GM19438 (cell line): ENCODE results near the gene ACAN.

Experiments used
- ATAC-seq: cut with Tn5 transposase; IDR thresholded peaks from one replicate; pipeline ENCODE4 v1.9.1; 2021; ENCODE audit warnings: low read depth; ENCODE audit not compliant: unreplicated experiment

ACAN gene

GRCh38 chr15:88800738-88801137 is 2.5 kb upstream of the ACAN start:
- no peak for ATAC-seq

- no peak for ATAC-seq
Measured at GRCh38 chr15:88802250-88802990, 816 bp upstream of the ACAN start.

GRCh38 chr15:88802991-88803240 is 320 bp upstream of the ACAN start:
- no peak for ATAC-seq

GRCh38 chr15:88803920-88804247 is 648 bp downstream of the ACAN start:
- ATAC-seq, result no peak

GRCh38 chr15:88804257-88804656 is 1.0 kb downstream of the ACAN start:
- ATAC-seq, result no peak

- ATAC-seq, result no peak
Measured at GRCh38 chr15:88805031-88805780, 2.0 kb downstream of the ACAN start.

- no peak for ATAC-seq
Measured at GRCh38 chr15:88810446-88810845, 7.2 kb downstream of the ACAN start.

GRCh38 chr15:88812133-88812532 is 8.9 kb downstream of the ACAN start:
- ATAC-seq, result no peak

- ATAC-seq, result no peak
Measured at GRCh38 chr15:88813960-88814359, 10.7 kb downstream of the ACAN start.

GRCh38 chr15:88814393-88814792 is 11.2 kb downstream of the ACAN start:
- ATAC-seq, result no peak

GRCh38 chr15:88818920-88819319 is 15.7 kb downstream of the ACAN start:
- ATAC-seq, result no peak

- ATAC-seq, result no peak
Measured at GRCh38 chr15:88821993-88822392, 18.8 kb downstream of the ACAN start.

- no peak for ATAC-seq
Measured at GRCh38 chr15:88828791-88829190, 25.6 kb downstream of the ACAN start.

GRCh38 chr15:88830016-88830415 is 26.8 kb downstream of the ACAN start:
- ATAC-seq, result no peak

- ATAC-seq, result no peak
Measured at GRCh38 chr15:88832820-88833730, 29.8 kb downstream of the ACAN start.

- no peak for ATAC-seq
Measured at GRCh38 chr15:88833731-88834100, 30.5 kb downstream of the ACAN start.

GRCh38 chr15:88834211-88834812 is 31.1 kb downstream of the ACAN start:
- ATAC-seq, result no peak

GRCh38 chr15:88835119-88835518 is 31.9 kb downstream of the ACAN start:
- no peak for ATAC-seq

GRCh38 chr15:88835646-88836045 is 32.4 kb downstream of the ACAN start:
- ATAC-seq, result no peak

- no peak for ATAC-seq
Measured at GRCh38 chr15:88838667-88839066, 35.4 kb downstream of the ACAN start.

GRCh38 chr15:88839146-88839545 is 35.9 kb downstream of the ACAN start:
- no peak for ATAC-seq
